ENCODE measurements around the gene ITGB2.

ITGB2 gene

GRCh38 chr21:44909719-44910118 lies 11.0 kb downstream of the ITGB2 start:
- no peak for TF ChIP-seq CTCF (conservative IDR thresholded peaks at IDR 0.05)
- peak overlapping the region; percentile 87; the same call in 1 of the 2 replicates for H3K27ac ChIP-seq

GRCh38 chr21:44908908-44909307 lies 11.8 kb downstream of the ITGB2 start:
- H3K27ac ChIP-seq = no peak overlapping the region; the same call in 1 of the 2 replicates
- no peak for TF ChIP-seq CTCF (conservative IDR thresholded peaks at IDR 0.05)

GRCh38 chr21:44907966-44908895 lies 12.5 kb downstream of the ITGB2 start:
- H3K27ac ChIP-seq = no peak overlapping the region; the same call in 1 of the 2 replicates
- no peak for TF ChIP-seq CTCF (conservative IDR thresholded peaks at IDR 0.05)

- no peak overlapping the region; the same call in 1 of the 2 replicates for H3K27ac ChIP-seq
- TF ChIP-seq CTCF (conservative IDR thresholded peaks at IDR 0.05) = no peak
These were observed 13.3 kb downstream of the ITGB2 start for GRCh38 chr21:44907225-44907965.

GRCh38 chr21:44905728-44906090 lies 15.0 kb downstream of the ITGB2 start:
- no peak for TF ChIP-seq CTCF (conservative IDR thresholded peaks at IDR 0.05)
- no peak overlapping the region for H3K27ac ChIP-seq

GRCh38 chr21:44905016-44905727 lies 15.5 kb downstream of the ITGB2 start:
- no peak overlapping the region for H3K27ac ChIP-seq
- TF ChIP-seq CTCF (conservative IDR thresholded peaks at IDR 0.05) = no peak
